Measurements from ENCODE around the gene DGKB. TPM values are rescaled to one million over a fixed set of nuclear protein-coding genes. Genes with fewer than 3 reads are reported as not detected.
"Not testable (repeated sequence)": the region's sequence is repeated elsewhere in the genome, so short reads cannot be mapped to it uniquely, and the experiment has no call there.

Gene DGKB
- total RNA-seq, 1 donor from 2014 or later = 0.99 TPM

DNA sequence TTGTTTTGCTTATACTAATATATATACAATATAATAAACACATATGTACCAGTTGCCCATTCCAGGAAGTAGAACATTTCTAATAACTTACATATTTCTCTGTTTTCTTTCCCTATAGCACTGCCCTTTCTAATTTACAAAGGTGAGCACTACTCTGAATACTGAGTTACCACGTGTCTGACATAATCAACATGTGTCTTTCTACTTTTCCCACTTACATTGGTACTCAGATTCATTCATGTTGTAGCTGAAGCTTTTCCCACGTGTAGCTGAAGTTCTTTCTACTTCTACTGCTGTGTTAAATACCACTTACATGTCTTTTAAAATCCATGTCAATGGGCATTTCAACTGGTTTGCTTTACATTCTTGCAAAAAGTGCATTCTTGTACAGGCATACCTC, 317.3 kb downstream of the DGKB start:
- no peak for DNase-seq (ENCODE audit: low spot score)

DNA sequence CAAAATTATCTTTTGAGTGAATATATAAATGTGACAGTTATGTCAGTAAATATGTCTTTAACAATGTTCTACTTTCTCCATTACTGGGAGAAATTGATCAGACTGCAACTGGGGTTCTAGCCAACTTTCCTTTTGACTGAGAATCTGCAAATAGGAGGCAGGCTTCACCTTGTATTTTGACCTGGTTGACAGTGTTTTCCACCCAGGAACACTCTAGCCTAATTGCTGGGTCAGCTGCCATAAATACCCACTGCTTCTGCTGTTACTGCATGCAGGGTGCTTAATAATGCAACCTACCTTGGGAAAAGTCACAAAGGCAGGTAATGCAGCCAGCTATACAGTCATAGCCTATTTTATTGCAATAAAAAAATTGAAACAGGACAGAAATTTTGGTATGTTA, 319.0 kb downstream of the DGKB start:
- DNase-seq (ENCODE audit: low spot score) = no peak

DNA sequence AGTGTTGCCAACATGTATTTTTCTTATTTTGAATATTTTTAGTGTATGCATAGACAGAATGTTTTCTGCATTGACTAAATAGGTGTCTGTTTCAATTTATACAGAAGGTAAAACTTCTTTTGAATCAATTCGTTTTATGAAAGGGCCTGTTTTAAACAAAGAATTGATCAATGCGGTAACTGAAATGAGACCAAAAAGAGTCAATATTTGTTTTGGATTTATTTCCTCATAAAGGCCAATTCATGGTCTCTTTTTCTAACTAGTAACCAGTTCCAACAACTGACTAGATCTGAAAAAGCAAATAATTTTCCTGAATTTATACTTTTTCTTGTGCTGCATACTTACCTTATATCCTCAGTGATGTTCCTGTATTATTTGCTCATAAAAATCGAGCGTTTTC, 320.5 kb downstream of the DGKB start:
- no peak for DNase-seq (ENCODE audit: low spot score)

GRCh38 chr7:14579971-14580370, 322.6 kb downstream of the DGKB start:
- DNase-seq (ENCODE audit: low spot score) = no peak

DNA sequence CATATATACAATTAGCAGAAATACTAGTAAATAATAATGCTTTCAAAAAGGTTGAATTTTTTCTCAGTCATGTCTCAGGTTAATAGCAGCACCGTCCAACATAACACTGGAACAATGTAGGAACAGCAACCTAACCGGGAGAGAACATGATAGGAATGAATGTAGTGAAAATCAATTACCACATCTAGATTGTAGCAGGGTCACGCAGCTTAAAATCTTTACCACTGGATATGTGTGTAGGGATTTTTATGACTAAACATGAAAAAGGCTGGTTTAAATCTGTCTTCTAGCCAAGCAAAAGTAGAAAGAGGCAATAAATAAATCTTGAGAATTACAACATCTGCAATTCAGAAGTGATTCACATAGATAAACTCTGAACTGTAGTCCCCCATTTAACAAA, 326.0 kb downstream of the DGKB start:
- no peak for DNase-seq (ENCODE audit: low spot score)

DNA sequence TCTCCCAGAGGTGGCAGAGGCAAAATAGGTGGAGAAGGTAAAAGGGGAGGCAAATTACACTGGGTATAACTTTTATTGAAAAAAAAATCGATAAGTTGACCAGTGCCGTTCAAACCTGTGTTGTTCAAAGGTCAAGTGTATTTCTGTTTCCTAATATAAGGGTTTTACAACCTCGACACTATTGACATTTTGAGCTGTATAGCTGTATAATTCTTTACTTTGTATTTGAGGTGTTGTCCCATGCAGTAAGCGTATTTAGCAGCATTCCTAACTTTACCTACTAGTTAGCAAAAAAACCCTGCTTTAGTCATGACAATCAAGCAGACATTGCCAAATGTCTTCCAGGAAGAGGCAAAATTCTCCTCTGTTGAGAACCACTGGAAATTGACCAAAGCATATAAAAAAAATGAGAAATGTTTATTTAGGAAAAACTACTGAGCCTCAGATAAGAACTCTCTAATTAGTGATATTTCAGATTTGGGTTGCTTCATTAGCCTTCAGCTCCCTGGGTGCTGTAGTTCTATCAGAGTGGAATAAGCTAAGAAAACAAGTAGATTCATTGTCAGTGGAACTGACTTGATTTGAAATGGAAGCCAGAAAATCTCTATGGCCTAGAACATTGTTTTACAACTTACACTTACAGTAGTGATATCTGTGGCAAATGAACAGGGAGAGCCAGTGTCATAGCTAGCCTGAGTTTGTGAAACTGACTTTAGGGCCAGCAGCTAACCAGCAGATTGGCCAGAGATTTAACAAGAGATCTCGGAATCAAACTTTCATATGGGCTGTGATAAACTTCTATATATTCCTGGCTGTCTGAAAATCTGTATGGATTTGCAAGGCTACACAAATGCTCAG, 331.6 kb downstream of the DGKB start:
- DNase-seq (ENCODE audit: low spot score) = no peak

DNA sequence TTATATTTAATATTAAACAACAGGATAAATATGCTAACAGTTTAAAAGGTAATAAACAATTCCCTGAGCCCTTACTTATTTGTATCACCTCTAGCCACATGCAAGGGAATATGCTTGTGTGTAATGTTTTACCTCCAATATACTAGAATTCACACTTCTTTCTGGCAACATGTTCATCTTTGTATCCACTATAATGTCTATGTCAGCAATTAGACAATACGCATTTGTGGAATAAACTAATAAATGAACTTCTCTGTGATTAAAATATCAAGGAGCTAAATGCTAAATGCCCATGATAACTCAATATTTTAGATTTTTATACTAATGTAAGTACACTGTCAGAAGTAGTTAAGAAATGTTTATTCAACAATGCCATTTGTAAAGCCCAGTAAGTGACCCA, 350.5 kb downstream of the DGKB start:
- DNase-seq (ENCODE audit: low spot score) = no peak

DNA sequence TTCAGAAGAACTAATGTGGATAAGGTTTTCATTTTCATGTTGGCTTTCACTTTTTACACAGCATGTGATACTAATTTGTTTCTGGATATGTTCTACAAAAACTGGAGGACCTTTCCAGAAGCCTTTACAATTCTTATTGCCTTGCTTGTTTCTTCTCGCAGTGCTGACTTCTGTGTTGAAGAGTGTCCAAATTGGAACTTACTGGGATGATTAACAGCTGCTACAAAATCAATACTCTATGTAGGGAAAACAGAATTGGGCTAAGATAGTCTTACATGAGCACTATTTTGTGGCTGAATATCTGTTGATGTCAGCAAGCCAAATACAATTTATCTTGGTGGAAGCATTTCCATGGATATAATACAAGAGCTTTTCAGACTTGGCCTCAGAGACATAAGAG, 351.2 kb downstream of the DGKB start:
- DNase-seq (ENCODE audit: low spot score) = no peak

DNA sequence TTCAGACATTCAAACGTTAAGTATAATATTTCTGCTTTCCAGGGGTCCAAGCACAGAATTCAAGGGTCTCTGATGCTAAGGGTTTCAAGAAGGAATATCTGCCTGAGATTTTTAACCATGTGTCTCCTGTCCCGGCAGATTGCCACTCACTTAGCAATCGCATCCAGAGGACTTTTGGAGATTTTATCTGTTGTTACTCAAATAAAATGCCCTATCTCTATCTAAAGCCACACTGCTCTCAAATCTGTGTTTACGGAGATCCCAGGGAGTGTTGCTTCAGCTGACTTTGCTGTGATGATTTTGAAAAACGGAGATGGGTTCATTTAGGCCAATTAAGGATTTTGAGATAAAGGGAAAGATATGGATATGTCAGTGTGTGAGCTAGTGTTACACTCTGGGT, 359.9 kb downstream of the DGKB start:
- DNase-seq (ENCODE audit: low spot score) = no peak

DNA sequence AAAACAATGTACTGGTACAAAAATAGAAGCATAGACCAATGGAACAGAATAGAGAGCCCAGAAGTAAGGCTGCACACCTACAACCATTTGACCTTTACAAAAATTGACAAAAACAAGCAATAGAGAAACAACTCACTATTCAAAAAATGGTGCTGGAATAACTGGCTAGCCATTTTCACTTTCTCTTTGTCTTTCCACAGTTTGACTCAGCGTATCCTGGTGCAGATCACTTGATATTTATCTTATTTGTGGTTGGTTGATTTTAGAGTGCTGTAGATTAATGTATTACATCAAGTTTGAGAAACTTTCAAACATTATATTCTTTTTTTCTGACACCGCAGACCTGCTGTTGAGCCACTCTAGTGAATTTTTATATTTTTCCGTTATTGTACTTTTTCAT, 381.4 kb downstream of the DGKB start:
- DNase-seq (ENCODE audit: low spot score) = no peak

DNA sequence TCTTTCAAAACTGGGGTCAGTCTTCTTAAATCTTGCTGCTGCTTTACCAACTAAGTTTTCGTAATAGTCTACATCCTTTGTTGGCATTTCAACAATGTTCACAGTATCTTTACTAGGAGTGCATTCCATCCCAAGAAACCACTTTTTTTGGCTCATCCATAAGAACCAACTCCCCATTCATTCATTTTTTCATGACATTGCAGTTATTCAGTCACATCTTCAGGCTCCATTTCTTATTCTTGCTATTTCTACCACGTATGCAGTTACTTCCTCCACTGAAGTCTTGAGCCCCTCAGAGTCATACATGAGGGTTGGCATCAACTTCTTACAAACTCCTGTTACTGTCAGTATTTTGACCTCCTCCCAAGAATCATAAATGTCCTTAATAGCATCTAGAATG, 392.3 kb downstream of the DGKB start:
- no peak for DNase-seq (ENCODE audit: low spot score)

DNA sequence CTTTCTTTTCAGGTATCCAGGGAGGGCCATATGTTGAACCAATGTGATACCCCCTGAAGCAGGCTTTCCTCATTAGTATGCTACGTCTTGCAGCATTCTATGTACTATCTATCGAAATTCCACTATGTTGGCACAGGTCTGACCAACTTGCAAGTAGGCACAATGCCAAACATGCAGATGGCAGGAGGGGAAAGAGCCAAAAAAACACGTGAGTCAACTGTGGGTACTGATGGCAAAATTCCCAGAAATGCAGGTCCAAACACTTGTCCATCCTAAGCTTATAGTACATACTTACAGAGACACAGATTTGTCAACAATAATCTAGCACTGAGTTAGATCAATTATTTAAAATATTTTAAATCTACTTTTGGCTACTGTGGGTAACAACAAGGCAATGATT, 394.9 kb downstream of the DGKB start:
- DNase-seq (ENCODE audit: low spot score) = no peak

- no peak for DNase-seq (ENCODE audit: low spot score)
Measured at GRCh38 chr7:14505906-14506305, 396.6 kb downstream of the DGKB start.

DNA sequence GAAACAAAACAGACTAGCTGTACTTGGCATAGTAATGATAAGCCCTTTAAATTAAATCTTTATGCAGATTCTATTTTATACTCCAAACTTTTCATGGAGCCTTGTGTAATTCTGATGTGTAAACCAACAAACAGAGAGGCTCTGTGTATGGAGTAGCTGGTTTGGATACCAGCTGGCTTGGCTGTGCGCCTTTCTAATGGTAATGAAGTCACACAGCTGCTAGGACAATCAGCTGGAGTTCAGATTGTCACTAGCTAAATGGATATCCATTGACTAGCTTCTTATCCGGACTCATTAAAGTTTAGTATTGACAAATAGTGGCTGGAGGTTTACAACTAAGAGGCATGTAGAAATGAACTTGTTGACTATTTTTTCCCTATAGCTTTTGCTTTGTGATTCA, 398.4 kb downstream of the DGKB start:
- DNase-seq (ENCODE audit: low spot score) = no peak

GRCh38 chr7:14503623-14504022, 398.9 kb downstream of the DGKB start:
- no peak for DNase-seq (ENCODE audit: low spot score)

- no peak for DNase-seq (ENCODE audit: low spot score)
Measured at GRCh38 chr7:14501436-14501835, 401.1 kb downstream of the DGKB start.

DNA sequence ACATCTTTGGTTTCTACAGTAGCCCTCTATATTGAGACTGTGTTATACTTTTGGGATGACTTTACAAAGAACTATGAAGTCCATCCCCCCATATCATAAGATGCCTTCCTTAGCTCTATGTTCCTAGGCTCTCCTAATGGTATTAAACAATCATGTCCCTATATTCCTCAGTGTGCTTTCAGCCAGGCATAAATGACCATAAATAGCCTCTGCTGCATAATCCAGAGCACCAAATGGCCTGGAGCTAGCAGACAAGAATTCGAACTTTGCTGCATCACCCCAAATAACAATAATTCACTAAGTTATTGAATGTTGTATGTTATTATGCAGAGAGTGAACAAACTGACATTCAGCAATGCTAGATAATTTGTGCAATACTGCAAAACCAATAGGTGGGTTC, 405.2 kb downstream of the DGKB start:
- DNase-seq (ENCODE audit: low spot score) = no peak

- no peak for DNase-seq (ENCODE audit: low spot score)
Measured at GRCh38 chr7:14495633-14496032, 406.9 kb downstream of the DGKB start.

DNA sequence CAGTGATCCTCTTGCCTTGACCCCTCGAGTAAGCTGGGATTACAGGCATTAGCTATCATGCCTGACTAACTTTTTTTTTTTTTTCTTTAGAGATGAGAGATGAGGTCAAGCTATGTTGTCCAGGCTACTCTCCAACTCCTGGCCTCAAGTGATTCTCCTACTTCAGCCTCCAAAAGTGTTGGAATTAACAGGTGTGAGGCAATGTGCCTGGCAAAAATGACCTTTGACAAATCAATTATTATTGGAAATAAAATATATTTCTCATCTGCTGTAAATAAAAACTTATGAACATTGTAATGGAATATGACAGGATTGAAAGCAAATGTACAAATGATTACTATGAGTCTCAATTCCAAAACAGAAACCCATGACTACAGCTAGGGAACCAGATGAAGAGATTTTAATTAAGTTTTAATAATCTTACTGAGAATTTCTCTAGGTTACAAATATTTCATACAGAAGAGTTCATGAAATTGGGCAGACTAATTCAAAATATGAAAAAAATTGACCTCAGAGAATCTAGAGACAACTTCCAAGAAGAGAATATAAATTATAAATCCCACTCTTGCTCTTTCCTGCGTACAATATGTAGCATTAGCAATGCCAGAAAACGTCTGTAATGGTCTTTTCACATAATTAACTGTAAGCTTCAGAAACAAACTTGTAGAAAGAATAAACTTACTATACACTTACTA, 414.7 kb downstream of the DGKB start:
- DNase-seq (ENCODE audit: low spot score) = no peak

DNA sequence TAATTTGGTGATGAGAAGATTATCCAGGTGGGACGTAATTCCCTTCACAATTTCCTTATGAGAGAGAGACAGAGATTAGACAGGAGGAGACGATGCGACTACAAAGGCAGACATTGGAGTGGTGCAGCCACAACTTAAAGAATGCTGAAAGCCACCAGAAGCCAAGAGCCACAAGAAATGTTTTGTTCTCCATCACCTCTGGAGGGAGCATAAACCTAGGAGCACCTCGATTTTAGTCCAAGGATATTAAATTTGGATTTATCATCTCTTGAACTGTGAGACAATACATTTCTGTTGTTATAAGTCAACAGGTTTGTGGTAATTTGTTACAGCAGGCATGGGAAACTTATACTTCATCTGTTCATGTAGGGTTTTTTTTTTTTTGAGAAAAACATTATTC, 418.9 kb downstream of the DGKB start:
- DNase-seq (ENCODE audit: low spot score) = no peak

- DNase-seq (ENCODE audit: low spot score) = no peak
Measured at GRCh38 chr7:14480281-14480680, 422.3 kb downstream of the DGKB start.

- DNase-seq (ENCODE audit: low spot score) = no peak
Measured at GRCh38 chr7:14478834-14479510, 423.6 kb downstream of the DGKB start.

GRCh38 chr7:14461716-14462115, 440.8 kb downstream of the DGKB start:
- DNase-seq (ENCODE audit: low spot score) = not testable (repeated sequence)
